Uterus (tissue), 2 donors: ENCODE measurements around the gene LRRC4C.

Source experiments
- POLR2A ChIP-seq, 2 donors: fragments of 450-650 bp; IDR thresholded peaks; one replicate each; pipeline ENCODE4 v1.6.1; 2016; ENCODE audit warnings: antibody characterized with exemption in 2 of 2, mild to moderate bottlenecking in 1 of 2, moderate library complexity in 1 of 2
- TF ChIP-seq, protein P1 (sequence below), 4 experiments: fragments of 200-600 bp in 2 of 4; fragments of 450-650 bp in 2 of 4; sonication (generic) in 2 of 4; IDR thresholded peaks; one replicate each; pipeline ENCODE4 v1.5.1; 2016 to 2019; ENCODE audit warnings: antibody characterized with exemption in 4 of 4, mild to moderate bottlenecking in 2 of 4, moderate library complexity in 1 of 4

DNA sequence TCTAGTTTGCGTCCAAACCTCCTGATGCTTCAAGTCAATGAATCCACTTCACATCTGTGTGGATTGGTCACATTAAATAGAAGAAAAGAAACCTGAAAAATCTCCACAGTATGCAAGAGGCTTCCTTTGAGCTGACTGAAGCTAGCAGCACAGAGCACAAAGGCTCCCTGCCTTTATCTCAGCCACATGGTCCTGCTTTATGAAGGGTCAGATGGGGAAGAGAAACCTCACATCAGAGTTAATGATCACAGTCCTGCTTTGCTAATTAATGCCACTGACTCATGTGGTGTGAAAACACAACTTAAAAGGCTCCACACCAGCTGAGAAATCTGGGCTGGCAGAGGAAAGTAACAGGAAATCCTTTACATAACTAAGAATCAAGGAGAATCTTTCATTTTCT lies 1291.0 kb downstream of the LRRC4C start:
- TF ChIP-seq POLR2A (IDR thresholded peaks at IDR 0.05), result no peak
- TF ChIP-seq, protein P1, sequence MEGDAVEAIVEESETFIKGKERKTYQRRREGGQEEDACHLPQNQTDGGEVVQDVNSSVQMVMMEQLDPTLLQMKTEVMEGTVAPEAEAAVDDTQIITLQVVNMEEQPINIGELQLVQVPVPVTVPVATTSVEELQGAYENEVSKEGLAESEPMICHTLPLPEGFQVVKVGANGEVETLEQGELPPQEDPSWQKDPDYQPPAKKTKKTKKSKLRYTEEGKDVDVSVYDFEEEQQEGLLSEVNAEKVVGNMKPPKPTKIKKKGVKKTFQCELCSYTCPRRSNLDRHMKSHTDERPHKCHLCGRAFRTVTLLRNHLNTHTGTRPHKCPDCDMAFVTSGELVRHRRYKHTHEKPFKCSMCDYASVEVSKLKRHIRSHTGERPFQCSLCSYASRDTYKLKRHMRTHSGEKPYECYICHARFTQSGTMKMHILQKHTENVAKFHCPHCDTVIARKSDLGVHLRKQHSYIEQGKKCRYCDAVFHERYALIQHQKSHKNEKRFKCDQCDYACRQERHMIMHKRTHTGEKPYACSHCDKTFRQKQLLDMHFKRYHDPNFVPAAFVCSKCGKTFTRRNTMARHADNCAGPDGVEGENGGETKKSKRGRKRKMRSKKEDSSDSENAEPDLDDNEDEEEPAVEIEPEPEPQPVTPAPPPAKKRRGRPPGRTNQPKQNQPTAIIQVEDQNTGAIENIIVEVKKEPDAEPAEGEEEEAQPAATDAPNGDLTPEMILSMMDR (IDR thresholded peaks at IDR 0.05), result no peak
